BLaER1 treated with 17β-estradiol and CSF1 and Interleukin-3, amounts not matched to agents 10 nM and 100 nM (cell line): ENCODE measurements around the gene DNAH8.
"Not testable (repeated sequence)": the region's sequence is repeated elsewhere in the genome, so short reads cannot be mapped to it uniquely, and the experiment has no call there.

Experiments
- H3K27ac ChIP-seq, 11 experiments: shearing (Covaris generic); formaldehyde crosslinking; 2 replicates each; pipeline ENCODE4 v1.8.1; 2022
- H3K27me3 ChIP-seq, 11 experiments: shearing (Covaris generic); formaldehyde crosslinking; 2 replicates each; pipeline ENCODE4 v1.8.1; 2022
- H3K36me3 ChIP-seq, 11 experiments: shearing (Covaris generic); formaldehyde crosslinking; 2 replicates each; pipeline ENCODE4 v1.8.1; 2022
- H3K4me1 ChIP-seq, 10 experiments: shearing (Covaris generic); formaldehyde crosslinking; 2 replicates each; pipeline ENCODE4 v1.8.1; 2022
- H3K4me2 ChIP-seq, 11 experiments: shearing (Covaris generic); formaldehyde crosslinking; 2 replicates each; pipeline ENCODE4 v1.8.1; 2022
- H3K4me3 ChIP-seq, 10 experiments: shearing (Covaris generic); formaldehyde crosslinking; 2 replicates each; pipeline ENCODE4 v1.8.1; 2022
- H3K9ac ChIP-seq, 11 experiments: shearing (Covaris generic); formaldehyde crosslinking; 2 replicates each; pipeline ENCODE4 v1.8.1; 2022
- H3K9me3 ChIP-seq, 11 experiments: shearing (Covaris generic); formaldehyde crosslinking; replicated peaks in 1 of 11; 2 replicates each; pipeline ENCODE4 v1.8.1; 2022
- H4K20me1 ChIP-seq, 11 experiments: shearing (Covaris generic); formaldehyde crosslinking; 2 replicates each; pipeline ENCODE4 v1.8.1; 2022
- Cebpa-rat ChIP-seq, 11 experiments: shearing (Covaris generic); IDR thresholded peaks; 2 replicates each; pipeline ENCODE4 v1.8.1; 2022

Gene DNAH8

GRCh38 chr6:38852215-38852614 is 137.1 kb downstream of the DNAH8 start:
- Histone ChIP-seq H4K20me1 (no peaks in the 10 kb centered on the region), H3K9me3 (no peaks in the 10 kb centered on the region), H3K9ac (no peak overlapping the region), H3K27ac (no peak overlapping the region), H3K4me3 (no peak overlapping the region), H3K4me1 (no peaks in the 10 kb centered on the region), H3K4me2 (no peak overlapping the region), H3K27me3 (no peaks in the 10 kb centered on the region), H3K36me3 (no peaks in the 10 kb centered on the region)
- TF ChIP-seq Cebpa-rat (IDR thresholded peaks at IDR 0.05): no peak

DNA sequence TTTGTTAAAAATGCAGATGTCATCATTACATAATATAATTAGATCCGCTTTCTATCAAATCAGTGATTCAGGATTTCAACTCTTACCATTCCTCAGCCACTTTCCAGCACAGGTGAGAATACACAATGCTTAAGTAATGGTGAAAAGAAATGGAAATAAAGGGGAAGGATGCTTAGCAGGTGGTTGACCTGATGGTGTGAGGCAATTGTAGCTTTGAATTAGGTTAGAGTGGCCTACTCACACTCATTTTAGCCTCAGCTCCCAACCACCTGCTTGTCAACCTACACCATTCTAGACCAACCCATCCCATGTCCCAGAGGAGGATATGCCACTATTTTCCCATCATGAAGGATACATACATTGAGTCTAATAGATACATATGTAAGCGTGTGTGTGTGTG is 138.1 kb downstream of the DNAH8 start:
- Histone ChIP-seq H3K27ac (no peak overlapping the region), H3K4me1 (no peaks in the 10 kb centered on the region), H3K27me3 (no peaks in the 10 kb centered on the region), H4K20me1 (no peaks in the 10 kb centered on the region), H3K9me3 (no peaks in the 10 kb centered on the region), H3K4me2 (no peak overlapping the region), H3K9ac (no peak overlapping the region), H3K36me3 (no peaks in the 10 kb centered on the region), H3K4me3 (no peak overlapping the region)
- TF ChIP-seq Cebpa-rat (IDR thresholded peaks at IDR 0.05): no peak

GRCh38 chr6:38856492-38856891 is 141.4 kb downstream of the DNAH8 start:
- H3K4me3 ChIP-seq: no peak overlapping the region
- no peaks in the 10 kb centered on the region for H3K9me3 ChIP-seq
- no peaks in the 10 kb centered on the region for H4K20me1 ChIP-seq
- no peak overlapping the region for H3K9ac ChIP-seq
- no peak for TF ChIP-seq Cebpa-rat (IDR thresholded peaks at IDR 0.05)
- no peaks in the 10 kb centered on the region for H3K36me3 ChIP-seq
- no peak overlapping the region for H3K27ac ChIP-seq
- no peaks in the 10 kb centered on the region for H3K27me3 ChIP-seq
- no peak overlapping the region for H3K4me2 ChIP-seq
- no peaks in the 10 kb centered on the region for H3K4me1 ChIP-seq

DNA sequence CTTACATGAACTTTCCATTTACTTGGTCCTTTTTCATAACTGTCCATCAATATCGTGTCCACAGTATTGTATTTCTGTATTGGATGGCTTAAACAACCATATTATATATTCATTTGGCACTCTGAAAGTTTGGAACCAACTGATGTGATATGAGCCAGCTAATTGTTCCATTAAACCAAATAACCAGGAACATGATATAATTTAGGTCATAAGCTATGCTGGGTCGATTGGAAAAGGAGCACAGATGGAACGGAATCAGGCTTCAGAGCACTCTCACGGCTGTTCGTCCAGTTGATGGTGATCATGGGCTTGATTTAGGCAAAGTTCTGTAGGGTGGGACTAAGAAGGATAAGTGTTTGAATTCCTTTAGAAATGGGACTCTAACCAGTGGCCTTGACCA is 142.7 kb downstream of the DNAH8 start:
- Histone ChIP-seq H3K27ac (no peak overlapping the region), H3K4me1 (no peaks in the 10 kb centered on the region), H3K9me3 (no peaks in the 10 kb centered on the region), H3K36me3 (no peaks in the 10 kb centered on the region), H3K9ac (no peak overlapping the region), H3K27me3 (no peaks in the 10 kb centered on the region), H4K20me1 (no peaks in the 10 kb centered on the region), H3K4me3 (no peak overlapping the region), H3K4me2 (no peak overlapping the region)
- no peak for TF ChIP-seq Cebpa-rat (IDR thresholded peaks at IDR 0.05)

- no peak for TF ChIP-seq Cebpa-rat (IDR thresholded peaks at IDR 0.05)
- Histone ChIP-seq H3K27ac (no peak overlapping the region), H3K27me3 (no peaks in the 10 kb centered on the region), H3K4me2 (no peak overlapping the region), H3K4me1 (no peaks in the 10 kb centered on the region), H3K9ac (no peak overlapping the region), H4K20me1 (no peaks in the 10 kb centered on the region), H3K4me3 (no peak overlapping the region), H3K36me3 (no peaks in the 10 kb centered on the region), H3K9me3 (no peaks in the 10 kb centered on the region)
Measured at GRCh38 chr6:38860041-38860440, 144.9 kb downstream of the DNAH8 start.

- no peak overlapping the region for H3K4me3 ChIP-seq
- H3K9ac ChIP-seq: no peak overlapping the region
- H3K27ac ChIP-seq: no peak overlapping the region
- H3K27me3 ChIP-seq: no peaks in the 10 kb centered on the region
- no peaks in the 10 kb centered on the region for H4K20me1 ChIP-seq
- no peak for TF ChIP-seq Cebpa-rat (IDR thresholded peaks at IDR 0.05)
- no peaks in the 10 kb centered on the region for H3K36me3 ChIP-seq
- H3K9me3 ChIP-seq: no peaks in the 10 kb centered on the region
- H3K4me1 ChIP-seq: no peaks in the 10 kb centered on the region
- no peak overlapping the region for H3K4me2 ChIP-seq
Measured at GRCh38 chr6:38861926-38862401, 146.9 kb downstream of the DNAH8 start.

DNA sequence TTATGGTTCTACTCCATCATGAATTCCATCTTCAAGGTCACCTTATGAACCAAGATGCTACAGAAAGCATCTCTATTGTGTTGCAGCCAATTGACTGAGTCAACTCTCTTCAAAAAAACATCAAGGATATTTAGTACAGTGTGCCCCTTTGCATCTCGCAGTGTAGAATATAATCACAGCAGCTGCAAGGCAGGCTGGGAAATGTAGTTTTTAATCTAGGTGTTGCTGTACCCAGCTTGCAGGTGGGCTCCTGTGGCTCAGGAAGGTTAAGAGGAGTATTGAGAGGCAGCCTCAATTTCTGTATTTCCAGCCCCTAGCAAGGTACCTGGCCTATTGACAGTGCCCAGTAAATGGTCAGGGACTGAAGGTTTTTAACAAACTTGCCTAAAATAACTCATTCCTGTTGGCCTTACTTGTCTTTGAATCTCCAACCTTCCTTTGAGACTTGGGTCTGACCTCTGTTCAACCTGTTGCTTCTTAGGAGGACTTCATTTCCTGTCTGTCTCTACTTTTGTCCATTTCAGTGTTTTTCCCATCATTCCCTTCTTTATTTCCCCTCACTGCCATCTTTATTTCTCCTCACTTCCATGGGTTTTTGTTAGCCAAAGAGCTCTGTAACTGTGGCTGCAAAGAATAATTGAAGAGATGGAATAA is 150.5 kb downstream of the DNAH8 start:
- Histone ChIP-seq H3K4me2 (no peak overlapping the region), H3K4me3 (no peak overlapping the region), H3K27me3 (no peaks in the 10 kb centered on the region), H3K9me3 (no peaks in the 10 kb centered on the region), H3K9ac (no peak overlapping the region), H4K20me1 (no peaks in the 10 kb centered on the region), H3K4me1 (no peaks in the 10 kb centered on the region), H3K27ac (no peak overlapping the region), H3K36me3 (no peaks in the 10 kb centered on the region)
- TF ChIP-seq Cebpa-rat (IDR thresholded peaks at IDR 0.05): no peak

DNA sequence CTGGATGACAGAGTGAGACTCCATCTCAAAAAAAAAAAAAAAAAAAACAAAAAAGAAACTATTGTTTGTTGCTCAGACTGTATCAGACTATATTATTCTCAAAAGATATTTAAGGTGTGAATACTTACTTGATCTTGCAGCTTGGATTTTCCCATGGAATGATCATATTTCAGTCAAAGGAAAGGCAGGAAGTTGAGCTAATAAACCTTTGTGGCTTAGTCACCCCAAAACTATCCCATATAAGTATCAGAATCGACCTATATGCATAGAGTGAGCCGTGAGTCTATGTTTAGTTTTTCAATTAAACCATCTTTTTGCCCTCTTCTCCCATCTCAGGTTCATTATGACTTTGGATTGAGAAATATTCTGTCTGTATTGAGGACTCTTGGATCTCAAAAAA is 152.6 kb downstream of the DNAH8 start:
- Histone ChIP-seq H3K4me2 (no peak overlapping the region), H3K9ac (no peak overlapping the region), H3K9me3 (no peaks in the 10 kb centered on the region), H3K4me1 (peaks cover 0 to 2% (median 0%) of the 10 kb centered on the region in 10 experiments; a peak in 1 of 20 replicates), H3K27ac (no peak overlapping the region), H3K4me3 (no peak overlapping the region), H3K36me3 (no peaks in the 10 kb centered on the region), H3K27me3 (no peaks in the 10 kb centered on the region), H4K20me1 (no peaks in the 10 kb centered on the region)
- TF ChIP-seq Cebpa-rat (IDR thresholded peaks at IDR 0.05): no peak

- no peak overlapping the region for H3K4me3 ChIP-seq
- no peaks in the 10 kb centered on the region for H3K9me3 ChIP-seq
- no peak for TF ChIP-seq Cebpa-rat (IDR thresholded peaks at IDR 0.05)
- H3K27me3 ChIP-seq: no peaks in the 10 kb centered on the region
- no peak overlapping the region for H3K9ac ChIP-seq
- H4K20me1 ChIP-seq: no peaks in the 10 kb centered on the region
- H3K27ac ChIP-seq: no peak overlapping the region
- H3K4me2 ChIP-seq: no peak overlapping the region
- peaks cover 11 to 22% (median 12%) of the 10 kb centered on the region in 10 experiments for H3K4me1 ChIP-seq
- H3K36me3 ChIP-seq: no peaks in the 10 kb centered on the region
Measured at GRCh38 chr6:38871741-38872568, 156.8 kb downstream of the DNAH8 start.

- H4K20me1 ChIP-seq: no peaks in the 10 kb centered on the region
- no peak overlapping the region for H3K4me2 ChIP-seq
- TF ChIP-seq Cebpa-rat (IDR thresholded peaks at IDR 0.05): no peak
- 0 out of 22 replicates have a peak, but pooled peaks cover 0 to 2% (median 0%) of the 10 kb centered on the region in 11 experiments for H3K9me3 ChIP-seq
- peaks cover 14 to 29% (median 22%) of the 10 kb centered on the region in 10 experiments for H3K4me1 ChIP-seq
- no peak overlapping the region for H3K9ac ChIP-seq
- H3K27me3 ChIP-seq: no peaks in the 10 kb centered on the region
- H3K36me3 ChIP-seq: no peaks in the 10 kb centered on the region
- H3K27ac ChIP-seq: no peak overlapping the region
- H3K4me3 ChIP-seq: no peak overlapping the region
Measured at GRCh38 chr6:38873001-38873400, 157.9 kb downstream of the DNAH8 start.

DNA sequence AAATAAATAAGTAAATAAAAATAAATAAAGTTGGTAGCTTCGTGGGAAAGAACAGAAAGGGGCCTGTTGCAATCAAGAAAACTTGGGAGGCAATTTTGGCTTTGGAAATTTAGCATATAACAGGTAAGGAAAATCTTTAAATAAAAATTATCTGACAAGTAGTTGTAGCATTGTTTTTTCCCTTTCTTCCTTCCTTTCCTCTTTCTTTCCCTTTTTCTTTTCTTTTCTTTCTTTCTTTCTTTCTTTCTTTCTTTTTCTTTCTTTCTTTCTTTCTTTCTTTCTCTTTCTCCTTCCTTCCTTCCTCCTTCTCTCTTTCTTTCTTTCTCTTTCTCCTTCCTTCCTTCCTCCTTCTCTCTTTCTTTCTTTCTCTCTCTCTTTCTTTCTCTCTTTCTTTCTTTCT is 158.7 kb downstream of the DNAH8 start:
- not testable (repeated sequence) for H3K4me3 ChIP-seq, H3K27me3 ChIP-seq

More for the DNA sequence above, 158.7 kb downstream of the DNAH8 start:
- not testable (repeated sequence) for H3K36me3 ChIP-seq, H3K4me2 ChIP-seq, H3K27ac ChIP-seq, H3K9ac ChIP-seq, H4K20me1 ChIP-seq
- H3K4me1 ChIP-seq: peaks cover 14 to 29% (median 22%) of the 10 kb centered on the region in 10 experiments
- peaks cover 0 to 11% (median 0%) of the 10 kb centered on the region in 11 experiments; a peak in 8 of 22 replicates for H3K9me3 ChIP-seq
